ENCODE measurements around the gene PRRT4. TPM values are rescaled to one million over a fixed set of nuclear protein-coding genes. Genes with fewer than 3 reads are reported as not detected.

Gene PRRT4
- total and polyA plus RNA-seq, 4 donors = 0.23 to 5.8 (median 0.28) TPM; not detected in 1

- intact Hi-C loops (cut with DNase I) = no loop called here
- Histone ChIP-seq H3K36me3 (ENCODE audit: control insufficient read depth in 1 of 2, insufficient read depth in 2 of 2, low read length in 1 of 2) (no peaks in the 10 kb centered on the region), H3K9me3 (ENCODE audit: control insufficient read depth, low read length) (no peaks in the 10 kb centered on the region), H3K4me3 (ENCODE audit: low read length in 2 of 2) (no peak overlapping the region), H3K4me1 (ENCODE audit: control insufficient read depth in 1 of 2, insufficient read depth in 2 of 2, low read length in 2 of 2) (no peaks in the 10 kb centered on the region), H3K27me3 (ENCODE audit: control insufficient read depth in 1 of 2, insufficient read depth in 2 of 2, low read length in 1 of 2) (no peaks in the 10 kb centered on the region), H3K27ac (ENCODE audit: low read depth in 1 of 2, low read length in 2 of 2) (no peak overlapping the region)
- 68 to 70% methylated on average over 35 of the region's 35 CpGs for WGBS, 2 donors
- ATAC-seq (ENCODE audit: low FRiP score) (no peak), DNase-seq (peak in 1 of 2 donors; percentile 70)
Observed at GRCh38 chr7:128350708-128351295, 10.7 kb downstream of the PRRT4 start.

DNA sequence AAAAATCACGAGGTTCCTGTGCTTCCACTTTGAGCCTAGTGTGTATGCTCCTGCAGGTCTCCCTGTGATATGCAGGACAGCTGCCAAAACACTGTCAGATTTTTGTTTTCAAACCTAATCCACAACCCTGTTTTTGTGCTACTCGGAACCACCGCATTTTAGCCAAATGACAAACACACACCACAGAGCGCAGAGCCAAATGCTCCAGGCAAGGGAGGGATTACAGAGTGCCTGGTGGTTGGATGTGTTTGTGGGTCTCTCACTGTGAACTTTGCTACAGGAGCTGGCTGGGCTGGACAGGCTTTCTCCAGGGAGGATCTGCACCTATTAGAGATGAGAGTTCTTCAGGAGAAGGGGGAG is 12.0 kb downstream of the PRRT4 start:
- no peak overlapping the region for H3K27ac ChIP-seq (ENCODE audit: low read depth in 1 of 2, low read length in 2 of 2)
- DNase-seq = no peak
- 27 to 28% methylated on average over 4 of the region's 4 CpGs for WGBS, 2 donors
- no peak overlapping the region for H3K4me3 ChIP-seq (ENCODE audit: low read length in 2 of 2)
- no peaks in the 10 kb centered on the region for H3K36me3 ChIP-seq (ENCODE audit: control insufficient read depth in 1 of 2, insufficient read depth in 2 of 2, low read length in 1 of 2)
- no peaks in the 10 kb centered on the region for H3K27me3 ChIP-seq (ENCODE audit: control insufficient read depth in 1 of 2, insufficient read depth in 2 of 2, low read length in 1 of 2)
- peaks cover 0 to 2% of the 10 kb centered on the region in 2 donors for H3K4me1 ChIP-seq (ENCODE audit: control insufficient read depth in 1 of 2, insufficient read depth in 2 of 2, low read length in 2 of 2)
- H3K9me3 ChIP-seq (ENCODE audit: control insufficient read depth, low read length) = no peaks in the 10 kb centered on the region
- intact Hi-C loops (cut with DNase I) = loop anchor here in 1 of 2 donors (10.0 kb wide), 1 partner anchor 125 kb away; the partner anchor contains the start of gene METTL2B
- no peak for ATAC-seq (ENCODE audit: low FRiP score)

- Histone ChIP-seq H3K9me3 (ENCODE audit: control insufficient read depth, low read length) (no peaks in the 10 kb centered on the region), H3K4me1 (ENCODE audit: control insufficient read depth in 1 of 2, insufficient read depth in 2 of 2, low read length in 2 of 2) (peaks cover 0 to 2% of the 10 kb centered on the region in 2 donors), H3K36me3 (ENCODE audit: control insufficient read depth in 1 of 2, insufficient read depth in 2 of 2, low read length in 1 of 2) (no peaks in the 10 kb centered on the region), H3K4me3 (ENCODE audit: low read length in 2 of 2) (no peak overlapping the region), H3K27me3 (ENCODE audit: control insufficient read depth in 1 of 2, insufficient read depth in 2 of 2, low read length in 1 of 2) (no peaks in the 10 kb centered on the region), H3K27ac (ENCODE audit: low read depth in 1 of 2, low read length in 2 of 2) (no peak overlapping the region)
- ATAC-seq (ENCODE audit: low FRiP score) (no peak), DNase-seq (peak in 1 of 2 donors; percentile 84)
- intact Hi-C loops (cut with DNase I) = loop anchor here in 1 of 2 donors (1.0 to 10.0 kb wide), 2 partner anchors 41 to 127 kb away; partner anchors contain the start of gene METTL2B
- WGBS, 2 donors = 0 to 2% methylated on average over 2 of the region's 2 CpGs
Observed at GRCh38 chr7:128347647-128348097, 13.8 kb downstream of the PRRT4 start.

DNA sequence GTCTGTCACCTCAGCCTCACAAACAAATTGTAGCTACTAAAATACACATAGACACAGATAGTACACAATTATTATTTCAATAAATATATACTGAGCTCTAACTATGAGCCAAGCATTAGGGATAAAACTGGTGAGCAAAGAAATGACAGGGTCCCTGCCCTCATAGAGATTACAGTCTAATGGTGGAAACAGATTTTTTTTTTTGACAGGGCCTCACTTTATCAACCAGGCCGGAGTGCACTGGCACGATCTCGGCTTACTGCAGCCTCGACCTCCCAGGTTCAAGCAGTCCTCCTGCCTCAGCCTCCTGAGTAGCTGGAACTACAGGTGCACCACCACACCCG is 17.1 kb downstream of the PRRT4 start:
- 95 to 97% methylated on average over 5 of the region's 5 CpGs for WGBS, 2 donors
- Histone ChIP-seq H3K9me3 (ENCODE audit: control insufficient read depth, low read length) (no peaks in the 10 kb centered on the region), H3K27me3 (ENCODE audit: control insufficient read depth in 1 of 2, insufficient read depth in 2 of 2, low read length in 1 of 2) (no peaks in the 10 kb centered on the region), H3K4me3 (ENCODE audit: low read length in 2 of 2) (no peak overlapping the region), H3K36me3 (ENCODE audit: control insufficient read depth in 1 of 2, insufficient read depth in 2 of 2, low read length in 1 of 2) (peaks cover 0 to under 1% of the 10 kb centered on the region in 2 donors), H3K27ac (ENCODE audit: low read depth in 1 of 2, low read length in 2 of 2) (no peak overlapping the region), H3K4me1 (ENCODE audit: control insufficient read depth in 1 of 2, insufficient read depth in 2 of 2, low read length in 2 of 2) (peaks cover 3% of the 10 kb centered on the region in 2 donors)
- no peak for ATAC-seq (ENCODE audit: low FRiP score)
- no peak for DNase-seq
- intact Hi-C loops (cut with DNase I) = loop anchor here in 1 of 2 donors (10.0 kb wide), 1 partner anchor 130 kb away; the partner anchor contains the start of gene METTL2B

- peak; percentile 91 to 92 for DNase-seq
- H3K9me3 ChIP-seq (ENCODE audit: control insufficient read depth, low read length) = no peaks in the 10 kb centered on the region
- H3K27me3 ChIP-seq (ENCODE audit: control insufficient read depth in 1 of 2, insufficient read depth in 2 of 2, low read length in 1 of 2) = no peaks in the 10 kb centered on the region
- WGBS, 2 donors = 12 to 13% methylated on average over 49 of the region's 49 CpGs
- H3K27ac ChIP-seq (ENCODE audit: low read depth in 1 of 2, low read length in 2 of 2) = peak within 1 kb of the TSS in 1 of 2 donors; percentile 93
- ATAC-seq (ENCODE audit: low FRiP score) = peak; percentile 96
- peak within 1 kb of the TSS; percentile 79 to 88 for H3K4me3 ChIP-seq (ENCODE audit: low read length in 2 of 2)
- peaks cover 3% of the 10 kb centered on the region in 2 donors for H3K4me1 ChIP-seq (ENCODE audit: control insufficient read depth in 1 of 2, insufficient read depth in 2 of 2, low read length in 2 of 2)
- intact Hi-C loops (cut with DNase I) = loop anchor here in 1 of 2 donors (10.0 kb wide), 1 partner anchor 131 kb away; the partner anchor contains the start of gene METTL2B
- H3K36me3 ChIP-seq (ENCODE audit: control insufficient read depth in 1 of 2, insufficient read depth in 2 of 2, low read length in 1 of 2) = peaks cover 0 to 6% of the 10 kb centered on the region in 2 donors
Observed at GRCh38 chr7:128343554-128344430, 17.7 kb downstream of the PRRT4 start, which contains the start of gene RBM28. Gene RBM28 (minus strand): TSS chr7:128343908. CDS start chr7:128343793, 115 bp downstream.

DNA sequence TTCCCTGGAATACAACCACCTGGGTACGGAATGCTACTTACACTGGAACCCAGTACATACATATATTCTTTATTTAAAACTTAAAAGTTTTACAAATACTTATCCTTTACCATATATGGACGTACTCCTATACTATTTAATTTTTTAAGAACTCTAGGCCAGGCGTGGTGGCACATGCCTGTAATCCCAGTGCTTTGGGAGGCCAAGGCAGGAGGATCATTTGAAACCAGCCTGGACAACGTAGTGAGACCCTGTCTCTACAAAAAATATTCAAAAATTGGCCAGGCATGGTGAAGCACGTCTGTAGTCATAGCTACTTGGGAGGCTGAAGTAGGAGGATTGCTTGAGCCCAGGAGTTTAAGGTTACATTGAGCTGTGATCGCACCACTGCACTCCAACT is 19.8 kb downstream of the PRRT4 start:
- H3K4me3 ChIP-seq (ENCODE audit: low read length in 2 of 2) = no peak overlapping the region
- H3K9me3 ChIP-seq (ENCODE audit: control insufficient read depth, low read length) = no peaks in the 10 kb centered on the region
- no peak overlapping the region for H3K27ac ChIP-seq (ENCODE audit: low read depth in 1 of 2, low read length in 2 of 2)
- no peaks in the 10 kb centered on the region for H3K27me3 ChIP-seq (ENCODE audit: control insufficient read depth in 1 of 2, insufficient read depth in 2 of 2, low read length in 1 of 2)
- H3K4me1 ChIP-seq (ENCODE audit: control insufficient read depth in 1 of 2, insufficient read depth in 2 of 2, low read length in 2 of 2) = peaks cover 3% of the 10 kb centered on the region in 2 donors
- intact Hi-C loops (cut with DNase I) = loop anchor here in 1 of 2 donors (10.0 kb wide), 1 partner anchor 133 kb away; the partner anchor contains the start of gene METTL2B
- no peak for ATAC-seq (ENCODE audit: low FRiP score)
- 87 to 91% methylated on average over 6 of the region's 6 CpGs for WGBS, 2 donors
- H3K36me3 ChIP-seq (ENCODE audit: control insufficient read depth in 1 of 2, insufficient read depth in 2 of 2, low read length in 1 of 2) = peaks cover 5 to 10% of the 10 kb centered on the region in 2 donors
- no peak for DNase-seq

- no peak for DNase-seq
- H3K36me3 ChIP-seq (ENCODE audit: control insufficient read depth in 1 of 2, insufficient read depth in 2 of 2, low read length in 1 of 2) = peaks cover 13 to 20% of the 10 kb centered on the region in 2 donors
- no peak overlapping the region for H3K4me3 ChIP-seq (ENCODE audit: low read length in 2 of 2)
- H3K9me3 ChIP-seq (ENCODE audit: control insufficient read depth, low read length) = no peaks in the 10 kb centered on the region
- intact Hi-C loops (cut with DNase I) = no loop called here
- 90 to 92% methylated on average over 3 of the region's 3 CpGs for WGBS, 2 donors
- no peak for ATAC-seq (ENCODE audit: low FRiP score)
- no peak overlapping the region for H3K27ac ChIP-seq (ENCODE audit: low read depth in 1 of 2, low read length in 2 of 2)
- H3K4me1 ChIP-seq (ENCODE audit: control insufficient read depth in 1 of 2, insufficient read depth in 2 of 2, low read length in 2 of 2) = no peaks in the 10 kb centered on the region
- no peaks in the 10 kb centered on the region for H3K27me3 ChIP-seq (ENCODE audit: control insufficient read depth in 1 of 2, insufficient read depth in 2 of 2, low read length in 1 of 2)
Observed at GRCh38 chr7:128335730-128336129, 25.8 kb downstream of the PRRT4 start.

DNA sequence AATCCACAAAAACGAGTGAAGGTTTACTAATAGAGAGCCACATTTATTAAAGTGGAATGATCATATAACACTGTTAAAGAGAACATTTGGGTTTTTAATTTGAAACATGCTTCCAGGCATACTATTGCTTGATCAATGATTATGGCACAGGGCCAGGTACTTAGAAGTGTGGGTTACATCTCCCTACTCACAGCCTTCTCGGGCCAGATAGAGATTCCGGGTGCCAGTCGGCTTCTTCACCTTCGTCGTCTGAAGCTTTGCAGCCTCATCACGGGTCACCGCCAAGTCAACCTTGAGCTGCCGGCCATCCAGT is 37.2 kb downstream of the PRRT4 start:
- Histone ChIP-seq H3K4me1 (ENCODE audit: control insufficient read depth in 1 of 2, insufficient read depth in 2 of 2, low read length in 2 of 2) (no peaks in the 10 kb centered on the region), H3K4me3 (ENCODE audit: low read length in 2 of 2) (no peak overlapping the region), H3K36me3 (ENCODE audit: control insufficient read depth in 1 of 2, insufficient read depth in 2 of 2, low read length in 1 of 2) (peaks cover 4 to 10% of the 10 kb centered on the region in 2 donors), H3K9me3 (ENCODE audit: control insufficient read depth, low read length) (no peaks in the 10 kb centered on the region), H3K27me3 (ENCODE audit: control insufficient read depth in 1 of 2, insufficient read depth in 2 of 2, low read length in 1 of 2) (no peaks in the 10 kb centered on the region), H3K27ac (ENCODE audit: low read depth in 1 of 2, low read length in 2 of 2) (no peak overlapping the region)
- intact Hi-C loops (cut with DNase I) = no loop called here
- no peak for ATAC-seq (ENCODE audit: low FRiP score)
- DNase-seq = no peak
- WGBS, 2 donors = 87 to 88% methylated on average over 9 of the region's 9 CpGs
